Activated CD4-positive, CD25-positive, alpha-beta regulatory T cell treated with anti-CD3 and anti-CD28 coated beads, Interleukin-2, amount 50 U/mL, for 72 hours (primary cell): ENCODE data around the gene TNKS2.
"Not testable (repeated sequence)": the region's sequence is repeated elsewhere in the genome, so short reads cannot be mapped to it uniquely, and the experiment has no call there.

ENCODE experiments used
- DNase-seq: peaks from one replicate; pipeline ENCODE4 v3.0.0; 2021

The TNKS2 gene

DNA sequence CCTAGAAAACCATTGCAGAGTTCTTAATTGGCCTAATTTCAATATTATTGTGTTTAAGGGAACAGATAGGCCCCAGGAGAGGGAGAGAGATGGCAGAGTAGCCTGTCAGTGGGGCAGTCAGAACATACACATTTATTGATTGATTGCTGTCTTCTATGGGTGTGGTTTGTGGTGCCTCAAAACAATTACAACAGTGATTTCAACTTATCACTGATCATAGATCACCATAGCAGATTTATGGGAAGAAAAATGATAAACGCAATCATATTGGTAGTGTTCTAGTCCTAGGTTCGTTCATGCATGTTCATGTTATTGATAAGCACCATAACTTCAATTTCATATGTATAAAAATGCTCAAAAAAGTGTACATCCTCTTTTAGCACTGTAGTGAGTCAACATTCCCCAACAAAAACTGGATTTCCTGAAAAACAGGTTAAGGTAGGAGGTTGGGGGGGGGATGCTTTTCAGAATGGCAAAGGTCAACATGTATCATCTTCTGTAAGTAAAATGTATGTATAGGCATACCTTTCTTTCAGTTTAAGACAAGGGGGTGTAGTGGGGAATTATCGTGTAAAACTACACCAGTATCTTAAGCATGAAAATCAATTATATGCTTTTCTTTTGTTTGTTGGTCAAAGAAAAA is 1.1 kb upstream of the TNKS2 start:
- DNase-seq, result no peak

DNA sequence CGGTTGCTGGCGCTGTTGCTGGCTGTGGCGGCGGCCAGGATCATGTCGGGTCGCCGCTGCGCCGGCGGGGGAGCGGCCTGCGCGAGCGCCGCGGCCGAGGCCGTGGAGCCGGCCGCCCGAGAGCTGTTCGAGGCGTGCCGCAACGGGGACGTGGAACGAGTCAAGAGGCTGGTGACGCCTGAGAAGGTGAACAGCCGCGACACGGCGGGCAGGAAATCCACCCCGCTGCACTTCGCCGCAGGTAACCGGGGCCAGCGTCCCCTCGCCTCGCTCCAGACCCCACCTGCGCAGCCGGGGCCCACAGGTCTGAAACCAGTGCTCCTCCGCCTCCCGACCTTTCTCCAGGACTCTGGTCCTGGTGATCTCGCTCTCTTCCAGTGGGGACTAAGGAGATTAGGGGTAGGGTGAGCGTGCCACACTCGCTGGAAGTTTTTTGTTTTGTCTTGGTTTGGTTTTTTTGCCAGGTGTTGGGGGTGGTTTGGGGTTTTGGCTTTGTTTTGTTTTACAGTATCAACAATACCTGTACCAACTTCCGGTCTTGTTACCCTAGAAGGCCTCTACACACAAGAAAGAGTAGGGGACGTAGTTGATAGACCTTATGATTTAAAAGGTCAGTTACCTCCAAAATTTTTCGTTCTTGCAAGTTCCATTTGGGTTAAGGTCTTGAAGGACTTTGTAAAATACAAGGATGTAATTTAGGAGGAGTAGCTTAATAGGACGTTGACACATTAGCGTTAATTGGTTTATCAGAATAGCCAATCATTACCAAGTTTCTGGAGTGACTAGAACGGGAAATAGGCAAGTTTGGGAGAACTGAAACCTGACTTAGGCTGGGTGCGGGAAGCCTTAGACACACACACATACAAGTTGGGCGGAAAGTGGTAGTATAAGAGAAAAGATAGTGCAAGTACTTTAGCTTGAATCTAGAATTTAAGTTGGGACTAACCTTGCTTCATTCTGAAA is 704 bp downstream of the TNKS2 start:
- peak; percentile 63 for DNase-seq

DNA sequence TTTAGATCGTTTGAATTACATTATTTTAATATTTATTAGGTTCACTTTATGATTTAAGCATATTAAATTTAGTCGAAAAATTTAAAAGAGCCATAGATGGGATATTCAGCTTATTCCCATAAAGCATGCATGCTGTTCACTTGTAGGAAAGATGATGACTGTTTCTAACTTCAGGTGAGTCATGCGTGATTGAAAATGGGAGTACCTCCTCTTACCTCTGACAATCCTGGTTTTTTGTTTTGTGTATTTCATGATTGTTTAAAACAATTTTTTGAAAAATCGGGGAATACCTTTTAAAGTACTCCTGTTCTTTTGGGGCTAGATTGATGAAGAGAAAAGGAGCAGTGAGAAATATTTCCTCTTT is 1.4 kb downstream of the TNKS2 start:
- DNase-seq, result no peak

DNA sequence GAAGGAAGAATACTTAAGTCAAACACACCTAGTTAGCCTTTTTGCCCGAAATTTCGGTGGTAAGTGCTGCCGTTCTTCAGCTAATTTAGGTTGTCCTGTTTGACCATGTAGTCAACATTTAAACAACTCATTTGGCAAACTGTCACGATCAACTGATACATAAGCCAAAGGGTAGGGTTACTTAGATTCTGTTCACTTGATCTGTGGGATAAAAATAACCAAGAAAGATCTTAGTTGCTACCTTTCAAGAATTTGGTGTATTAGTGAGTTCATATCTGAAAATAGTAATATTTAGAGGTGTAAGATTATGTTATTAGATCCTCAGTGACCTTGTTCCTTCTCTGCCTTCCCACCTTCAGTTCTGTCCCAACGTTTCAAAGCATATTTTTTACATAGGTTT is 2.0 kb downstream of the TNKS2 start:
- DNase-seq, result no peak

DNA sequence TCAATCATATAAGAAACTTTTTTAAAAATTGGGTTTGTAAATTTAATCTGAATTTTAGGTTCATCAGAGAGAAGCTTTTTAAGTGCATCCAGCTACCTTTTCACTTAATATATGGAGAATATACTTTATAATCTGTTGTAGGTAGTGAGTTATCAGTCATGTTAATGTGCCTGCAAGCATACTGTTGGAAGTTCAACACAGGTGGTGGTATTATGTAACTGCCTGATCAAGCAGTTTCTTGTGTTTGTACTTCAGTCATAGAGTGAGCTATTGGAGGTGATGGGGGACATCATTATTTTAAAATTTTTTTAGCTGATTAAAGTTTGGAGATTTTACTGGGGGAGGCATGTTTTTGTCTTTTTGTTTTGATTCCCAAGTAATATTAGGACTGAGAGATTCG is 2.5 kb downstream of the TNKS2 start:
- DNase-seq, result no peak

- DNase-seq, result no peak
These were observed 5.3 kb downstream of the TNKS2 start for GRCh38 chr10:91803386-91804125.

GRCh38 chr10:91804126-91804510 is 5.9 kb downstream of the TNKS2 start:
- DNase-seq, result no peak

DNA sequence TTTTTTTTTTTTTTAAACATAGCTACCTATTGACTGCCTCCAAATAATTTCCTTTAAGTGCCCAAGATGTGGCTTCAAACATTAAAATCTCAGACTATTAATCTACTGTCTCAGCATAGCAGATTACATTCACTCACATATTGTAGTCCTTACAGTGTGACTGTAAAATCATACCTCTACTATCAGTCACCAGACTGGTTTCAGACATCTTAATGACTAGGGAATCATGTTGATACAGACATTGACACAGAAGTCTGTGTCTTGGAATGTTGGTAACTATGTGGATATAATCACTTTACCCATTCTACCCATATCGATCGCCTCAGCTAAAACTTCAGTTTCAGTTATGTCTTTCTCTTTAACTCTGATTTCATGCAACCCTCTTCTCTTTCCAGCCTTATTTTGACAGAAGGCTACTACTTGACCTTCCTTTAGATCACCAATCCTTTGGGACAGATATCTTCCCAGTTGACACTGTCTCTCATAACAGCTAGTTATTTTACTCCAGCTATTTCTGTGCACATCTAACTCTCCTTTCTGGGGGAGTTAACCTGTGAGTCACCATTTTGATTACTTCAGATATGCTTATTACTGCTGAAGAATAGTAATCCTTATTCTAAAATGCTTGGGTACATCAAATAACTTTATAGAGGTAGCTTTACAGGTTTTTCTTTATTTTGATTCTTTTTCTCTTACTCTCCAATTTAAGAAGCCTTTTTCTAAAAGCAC is 7.0 kb downstream of the TNKS2 start:
- no peak for DNase-seq

- not testable (repeated sequence) for DNase-seq
These were observed 9.0 kb downstream of the TNKS2 start for GRCh38 chr10:91807264-91807663.

- DNase-seq, result no peak
These were observed 15.0 kb downstream of the TNKS2 start for GRCh38 chr10:91813251-91813650.

DNA sequence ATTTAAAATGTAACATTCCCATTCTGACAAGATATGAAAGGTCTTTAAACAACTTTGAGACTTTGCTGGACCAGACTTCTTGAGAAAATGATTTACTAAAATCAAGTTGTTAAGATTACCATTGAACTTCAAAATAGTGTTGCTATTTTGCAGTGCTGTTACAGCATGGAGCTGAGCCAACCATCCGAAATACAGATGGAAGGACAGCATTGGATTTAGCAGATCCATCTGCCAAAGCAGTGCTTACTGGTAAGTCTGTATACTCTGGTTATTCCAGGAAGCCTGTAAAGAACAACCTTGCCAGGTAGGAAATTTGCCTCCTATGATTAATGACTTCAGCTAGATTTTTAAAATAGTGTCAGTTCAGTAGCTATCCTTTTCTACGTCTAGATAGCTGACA is 18.8 kb downstream of the TNKS2 start:
- no peak for DNase-seq

GRCh38 chr10:91820144-91820543 is 21.9 kb downstream of the TNKS2 start:
- no peak for DNase-seq

- DNase-seq, result no peak
These were observed 25.9 kb downstream of the TNKS2 start for GRCh38 chr10:91824076-91824475.

GRCh38 chr10:91829268-91829667 is 31.0 kb downstream of the TNKS2 start:
- no peak for DNase-seq

DNA sequence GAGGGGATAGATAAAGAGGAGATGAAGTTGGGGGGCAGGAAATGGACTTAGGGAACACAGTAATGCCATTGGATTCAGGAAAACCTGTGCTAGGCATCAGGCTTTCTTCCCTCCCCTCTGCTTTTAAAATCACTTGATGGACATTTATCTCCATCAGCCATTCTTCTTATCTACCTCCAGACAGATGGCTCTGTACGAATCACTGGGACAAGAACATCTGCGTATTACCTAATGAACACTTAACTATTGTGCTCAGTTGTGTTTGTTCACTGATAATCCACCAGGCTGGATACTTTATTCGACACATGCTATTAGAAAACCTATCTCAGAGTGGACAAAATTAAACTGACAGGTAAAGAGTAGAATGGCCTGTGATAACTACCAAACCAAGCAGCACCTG is 40.0 kb downstream of the TNKS2 start:
- no peak for DNase-seq

- DNase-seq, result no peak
These were observed 44.9 kb downstream of the TNKS2 start for GRCh38 chr10:91843083-91843482.

DNA sequence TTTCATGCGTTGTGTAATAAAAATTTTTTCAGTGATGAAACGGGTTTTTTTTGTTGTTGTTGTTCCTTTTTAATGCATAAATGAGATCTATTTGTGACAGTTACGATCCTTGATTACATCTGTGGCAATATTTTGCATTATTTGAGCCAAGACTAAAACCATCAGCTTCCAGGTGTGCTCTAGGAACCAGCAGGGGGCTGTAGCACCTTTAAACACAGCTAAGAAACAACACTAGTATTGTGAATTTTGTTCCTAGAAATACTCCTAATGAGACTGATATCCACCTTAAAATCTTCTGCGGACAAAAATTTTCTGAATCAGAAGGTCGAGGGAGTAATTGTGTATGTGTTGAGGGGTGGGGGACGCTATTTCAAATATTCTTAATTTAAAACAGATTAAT is 58.4 kb downstream of the TNKS2 start:
- DNase-seq, result no peak

- no peak for DNase-seq
These were observed 62.7 kb downstream of the TNKS2 start for GRCh38 chr10:91860885-91861284.

- DNase-seq, result no peak
These were observed 65.9 kb downstream of the TNKS2 start for GRCh38 chr10:91864099-91864498.

DNA sequence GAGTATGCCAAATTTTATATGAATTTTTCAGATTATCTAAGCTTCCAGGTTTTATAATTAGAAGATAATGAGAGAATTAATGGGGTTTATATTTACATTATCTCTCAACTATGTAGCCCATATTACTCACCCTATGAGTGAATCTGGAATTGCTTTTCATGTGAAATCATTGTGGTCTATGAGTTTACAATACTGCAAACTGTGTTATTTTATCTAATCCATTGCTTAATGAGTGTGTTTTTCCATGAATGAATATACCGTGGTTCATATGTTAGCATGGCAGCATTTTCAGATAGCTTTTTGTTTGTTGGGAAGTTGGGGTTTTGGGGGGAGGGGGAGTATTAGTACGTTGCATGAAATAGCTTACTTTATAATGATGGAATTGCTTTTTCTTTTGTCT is 66.5 kb downstream of the TNKS2 start:
- no peak for DNase-seq

GRCh38 chr10:91865562-91866081 is 67.4 kb downstream of the TNKS2 start:
- no peak for DNase-seq

- DNase-seq, result no peak
These were observed 76.9 kb downstream of the TNKS2 start for GRCh38 chr10:91875156-91875555.

DNA sequence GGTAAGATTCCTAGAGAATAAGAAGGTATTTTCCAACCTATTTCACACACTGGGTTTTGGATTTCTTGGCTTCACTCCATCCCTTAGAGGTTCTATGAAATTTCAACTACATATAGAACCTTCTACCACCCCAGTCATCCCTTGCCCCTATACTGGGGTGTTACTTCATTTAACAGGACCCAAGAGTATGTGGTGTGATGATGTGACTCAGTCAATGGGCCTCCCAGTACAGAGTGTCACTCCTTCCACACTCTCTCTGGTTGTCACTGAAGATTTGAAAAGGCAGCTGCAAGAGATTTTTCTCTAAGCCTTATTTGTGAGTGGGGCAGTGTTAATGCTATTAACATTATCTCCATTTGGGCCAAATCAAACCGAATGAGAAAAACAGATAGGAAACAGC is 77.6 kb downstream of the TNKS2 start:
- DNase-seq, result no peak
